HL-60 (cell line): Measurements from ENCODE around the gene RAVER1.

Experiments used
- CTCF ChIP-seq: IDR thresholded peaks from one replicate; pipeline ENCODE4 v1.5.1; 2011; ENCODE audit warnings: low read length, control low read depth, inconsistent platforms; ENCODE audit not compliant: insufficient read depth
- GABPA ChIP-seq: IDR thresholded peaks from 2 replicates; pipeline ENCODE4 v1.6.1; 2012; ENCODE audit warnings: low read depth
- POLR2AphosphoS5 ChIP-seq: IDR thresholded peaks from 2 replicates; pipeline ENCODE4 v1.6.1; 2012; ENCODE audit warnings: low read depth
- REST ChIP-seq: IDR thresholded peaks from 2 replicates; pipeline ENCODE4 v1.6.1; 2012; ENCODE audit warnings: low read depth; ENCODE audit not compliant: insufficient replicate concordance
- SPI1 ChIP-seq: IDR thresholded peaks from 2 replicates; pipeline ENCODE4 v1.6.1; 2012; ENCODE audit warnings: low read depth, mild to moderate bottlenecking, borderline replicate concordance

- TF ChIP-seq CTCF, result no peak
- no peak for TF ChIP-seq POLR2AphosphoS5
- TF ChIP-seq GABPA, result no peak
- no peak for TF ChIP-seq REST
- TF ChIP-seq SPI1, result no peak
Measured at GRCh38 chr19:10325732-10326131, 7.6 kb downstream of the RAVER1 start.
